HG02884 (cell line): ENCODE results near the gene ZNF57.
"Not testable (repeated sequence)": the region's sequence is repeated elsewhere in the genome, so short reads cannot be mapped to it uniquely, and the experiment has no call there.

ENCODE experiments used
- ATAC-seq: cut with Tn5 transposase; IDR thresholded peaks from one replicate; pipeline ENCODE4 v1.9.1; 2021; ENCODE audit warnings: mild to moderate bottlenecking, moderate library complexity; ENCODE audit not compliant: unreplicated experiment

The ZNF57 gene

GRCh38 chr19:2900296-2901252 is at the start of gene ZNF57:
Gene ZNF57, plus strand, starts transcription at chr19:2900928. Its CDS starts 118 bp downstream, at chr19:2901046.
- ATAC-seq = peak; percentile 88

GRCh38 chr19:2852598-2852997 is 48.1 kb upstream of the ZNF57 start:
- no peak for ATAC-seq

DNA sequence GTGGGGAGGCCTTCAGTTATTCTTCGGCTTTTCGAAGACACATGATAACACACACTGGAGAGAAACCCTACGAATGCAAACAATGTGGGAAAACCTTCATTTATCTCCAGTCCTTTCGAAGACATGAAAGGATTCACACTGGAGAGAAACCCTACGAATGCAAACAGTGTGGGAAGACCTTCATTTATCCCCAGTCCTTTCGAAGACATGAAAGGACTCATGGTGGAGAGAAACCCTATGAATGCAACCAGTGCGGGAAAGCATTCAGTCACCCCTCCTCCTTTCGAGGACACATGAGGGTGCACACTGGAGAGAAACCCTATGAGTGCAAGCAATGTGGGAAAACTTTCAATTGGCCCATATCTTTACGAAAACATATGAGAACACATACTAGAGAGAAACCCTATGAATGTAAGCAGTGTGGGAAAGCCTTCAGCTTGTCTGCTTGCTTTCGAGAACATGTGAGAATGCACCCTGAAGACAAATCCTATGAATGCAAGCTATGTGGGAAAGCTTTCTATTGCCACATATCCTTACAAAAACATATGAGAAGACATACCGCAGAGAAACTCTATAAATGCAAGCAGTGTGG is 47.6 kb upstream of the ZNF57 start:
- ATAC-seq = no peak

DNA sequence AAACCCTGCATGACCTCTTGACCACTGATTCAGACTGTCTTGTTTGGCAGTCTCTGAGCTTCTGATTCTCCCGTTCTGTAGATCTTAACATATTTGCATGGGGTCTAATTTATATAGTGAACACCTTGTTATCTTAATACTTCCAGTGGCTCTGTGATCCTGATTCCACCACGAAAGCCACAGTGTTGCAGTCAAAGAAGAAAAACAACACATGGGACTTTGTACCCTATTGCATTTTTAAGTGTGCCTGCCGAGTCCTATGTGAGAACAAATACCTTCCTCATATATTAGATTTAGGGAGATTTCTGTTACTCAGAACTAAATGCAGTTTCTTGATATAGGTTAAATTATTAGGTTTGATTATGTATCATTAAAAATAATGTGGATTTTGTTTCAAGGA is 45.9 kb upstream of the ZNF57 start:
- ATAC-seq = no peak

DNA sequence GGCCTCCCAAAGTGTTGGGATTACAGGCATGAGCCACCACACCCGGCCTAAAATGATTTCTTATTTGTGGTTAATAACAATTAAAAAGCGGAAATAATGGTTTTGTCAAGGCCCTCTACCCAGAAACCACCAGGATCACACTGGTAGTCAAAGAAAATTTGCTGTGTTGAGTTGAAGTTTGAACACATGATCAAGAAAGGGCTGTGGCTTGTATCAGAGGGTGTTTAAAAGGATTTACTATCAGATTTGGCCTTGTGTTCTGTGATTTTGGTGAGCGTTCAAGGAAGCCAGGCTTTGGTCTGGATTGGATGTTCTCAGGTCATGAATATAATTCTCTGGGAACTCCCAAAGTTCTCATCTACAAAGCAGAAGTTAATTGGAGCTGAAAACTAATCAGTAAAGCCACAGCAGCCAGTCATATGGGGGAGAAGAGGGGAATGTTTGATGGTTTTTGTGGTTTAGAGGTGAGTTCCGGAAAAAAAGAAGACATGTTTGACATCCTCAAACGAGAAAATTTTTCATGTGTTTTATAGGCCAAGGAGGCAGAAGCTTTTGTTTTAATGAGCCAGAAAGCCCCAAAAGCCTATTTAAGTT is 44.2 kb upstream of the ZNF57 start:
- no peak for ATAC-seq

DNA sequence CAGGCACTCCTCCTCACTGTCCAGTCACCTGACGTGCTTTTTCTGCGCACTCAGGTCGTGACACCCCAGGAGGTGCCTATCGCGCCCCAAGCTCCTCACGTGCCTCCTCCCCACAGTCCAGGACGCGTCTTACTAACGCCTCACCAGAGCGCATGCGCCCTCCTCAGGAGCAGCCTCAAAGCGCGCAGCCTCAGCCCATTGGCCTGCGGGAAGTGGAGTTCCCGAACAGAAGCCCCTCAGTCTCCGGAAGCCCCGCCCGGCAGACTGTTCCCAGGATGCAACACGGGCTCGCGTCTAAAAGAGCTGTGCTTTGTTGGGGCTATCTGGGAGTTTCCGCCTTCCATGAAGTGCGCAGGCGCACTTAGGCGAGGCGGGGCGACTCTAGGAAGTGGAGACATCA is 41.9 kb upstream of the ZNF57 start:
- no peak for ATAC-seq

- ATAC-seq = no peak
Observed at GRCh38 chr19:2863816-2864215, 36.9 kb upstream of the ZNF57 start.

GRCh38 chr19:2865334-2866100 is 35.2 kb upstream of the ZNF57 start:
- ATAC-seq = no peak

DNA sequence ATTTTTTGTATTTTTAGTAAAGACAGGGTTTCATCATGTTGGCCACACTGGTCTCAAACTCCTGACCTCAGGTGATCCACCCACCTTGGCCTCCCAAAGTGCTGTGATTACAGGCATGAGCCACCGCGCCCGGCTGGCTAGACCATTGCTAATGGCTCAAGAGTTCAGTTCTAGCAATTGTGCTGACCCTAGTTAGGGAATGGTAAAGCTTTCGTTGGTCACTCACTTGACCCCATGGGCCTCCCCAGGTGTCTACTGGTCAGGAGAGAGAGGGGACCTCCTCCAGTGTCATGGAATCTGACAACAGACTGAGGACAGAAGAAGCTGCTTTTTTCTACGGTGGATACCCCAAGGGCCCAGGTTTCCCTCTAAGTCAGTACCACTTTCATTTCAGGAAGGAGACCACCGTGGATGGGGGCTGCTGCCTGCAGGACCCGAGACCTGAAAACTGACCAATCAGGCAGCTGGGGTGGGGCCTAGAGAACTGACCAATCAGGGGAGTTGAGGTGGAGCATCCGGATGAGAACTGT is 34.2 kb upstream of the ZNF57 start:
- ATAC-seq = no peak

GRCh38 chr19:2867025-2867991 is 33.4 kb upstream of the ZNF57 start, which contains the start of gene ZNF556:
Gene ZNF556, plus strand, starts transcription at chr19:2867335. Its CDS starts 87 bp downstream, at chr19:2867422.
- no peak for ATAC-seq

- no peak for ATAC-seq
Observed at GRCh38 chr19:2869618-2870017, 31.1 kb upstream of the ZNF57 start.

DNA sequence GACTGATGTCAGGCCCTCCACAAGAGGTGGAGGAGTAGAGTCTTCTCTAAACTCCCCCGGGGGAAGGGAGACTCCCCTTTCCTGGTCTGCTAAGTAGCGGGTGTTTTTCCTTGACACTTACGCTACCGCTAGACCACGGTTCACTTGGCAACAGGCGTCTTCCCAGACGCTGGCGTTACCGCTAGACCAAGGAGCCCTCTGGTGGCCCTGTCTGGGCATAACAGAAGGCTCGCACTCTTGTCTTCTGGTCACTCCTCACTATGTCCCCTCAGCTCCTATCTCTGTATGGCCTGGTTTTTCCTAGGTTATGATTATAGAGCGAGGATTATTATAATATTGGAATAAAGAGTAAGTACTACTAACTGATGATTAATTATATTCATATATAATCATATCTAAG is 28.6 kb upstream of the ZNF57 start:
- not testable (repeated sequence) for ATAC-seq

DNA sequence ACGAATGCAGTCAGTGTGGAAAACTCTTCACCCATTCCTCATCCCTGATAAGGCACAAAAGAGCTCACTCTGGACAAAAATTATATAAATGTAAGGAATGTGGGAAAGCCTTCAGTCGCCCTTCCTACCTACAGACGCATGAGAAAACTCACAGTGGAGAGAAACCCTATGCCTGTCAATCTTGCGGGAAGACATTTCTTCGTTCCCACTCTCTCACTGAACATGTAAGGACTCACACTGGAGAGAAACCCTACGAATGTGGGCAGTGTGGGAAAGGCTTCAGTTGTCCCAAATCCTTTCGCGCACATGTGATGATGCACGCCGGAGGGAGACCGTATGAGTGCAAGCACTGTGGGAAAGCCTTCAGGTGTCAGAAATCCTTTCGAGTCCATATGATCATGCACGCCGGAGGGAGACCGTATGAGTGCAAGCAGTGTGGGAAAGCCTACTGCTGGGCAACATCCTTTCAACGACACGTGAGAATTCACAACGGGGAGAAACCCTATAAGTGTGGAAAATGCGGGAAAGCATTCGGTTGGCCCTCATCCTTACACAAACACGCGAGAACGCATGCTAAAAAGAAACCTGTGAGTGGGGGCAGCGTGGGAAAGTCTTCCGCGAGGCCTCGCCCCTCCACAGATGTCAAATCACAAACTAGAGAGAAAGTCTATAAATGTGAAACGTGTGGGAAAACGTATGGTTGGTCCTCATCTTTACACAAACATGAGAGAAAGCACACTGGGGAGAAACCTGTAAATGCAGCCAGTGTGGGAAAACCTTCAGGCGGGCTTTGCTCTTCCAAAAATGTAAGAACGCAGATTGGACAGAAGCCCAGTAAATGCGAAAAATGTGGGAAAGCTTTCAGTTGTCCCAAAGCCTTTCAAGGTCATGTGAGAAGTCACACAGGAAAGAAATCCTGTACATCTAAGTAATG is 23.1 kb upstream of the ZNF57 start:
- ATAC-seq = no peak

DNA sequence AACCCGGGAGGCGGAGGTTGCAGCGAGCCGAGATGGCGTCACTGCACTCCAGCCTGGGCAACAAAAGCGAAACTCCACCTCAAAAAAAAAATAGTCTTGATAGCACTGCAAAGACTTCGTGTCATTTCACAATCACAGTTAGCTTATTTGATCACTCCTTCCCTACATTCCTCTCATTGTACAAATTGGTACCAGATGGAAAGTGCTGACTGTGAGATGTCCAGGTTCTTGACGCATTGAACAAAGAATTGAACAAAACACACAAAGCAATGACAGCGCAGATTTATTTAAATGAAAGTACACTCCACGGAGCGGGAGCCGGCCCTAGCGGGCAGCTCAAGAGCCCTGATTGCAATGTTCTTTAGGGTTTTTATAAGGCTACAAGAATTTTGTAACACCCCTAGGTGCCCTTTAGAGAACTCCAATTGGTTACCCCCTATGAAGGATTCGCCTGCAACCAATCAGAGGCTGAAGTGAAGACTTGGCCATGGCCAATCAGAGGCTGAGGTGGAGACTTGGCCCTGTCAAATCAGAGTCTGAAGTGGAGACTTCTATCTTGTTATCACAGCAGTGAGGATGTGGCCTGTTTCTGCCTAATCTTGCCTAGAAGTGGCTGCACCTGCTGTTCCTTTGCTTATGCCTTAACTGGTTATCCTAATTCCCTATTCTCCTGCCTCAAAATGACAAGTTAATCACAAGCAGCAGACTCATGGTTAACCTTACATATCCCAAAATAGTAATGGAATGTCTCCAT is 16.9 kb upstream of the ZNF57 start:
- ATAC-seq = no peak

- ATAC-seq = no peak
Observed at GRCh38 chr19:2885736-2886135, 15.0 kb upstream of the ZNF57 start.

DNA sequence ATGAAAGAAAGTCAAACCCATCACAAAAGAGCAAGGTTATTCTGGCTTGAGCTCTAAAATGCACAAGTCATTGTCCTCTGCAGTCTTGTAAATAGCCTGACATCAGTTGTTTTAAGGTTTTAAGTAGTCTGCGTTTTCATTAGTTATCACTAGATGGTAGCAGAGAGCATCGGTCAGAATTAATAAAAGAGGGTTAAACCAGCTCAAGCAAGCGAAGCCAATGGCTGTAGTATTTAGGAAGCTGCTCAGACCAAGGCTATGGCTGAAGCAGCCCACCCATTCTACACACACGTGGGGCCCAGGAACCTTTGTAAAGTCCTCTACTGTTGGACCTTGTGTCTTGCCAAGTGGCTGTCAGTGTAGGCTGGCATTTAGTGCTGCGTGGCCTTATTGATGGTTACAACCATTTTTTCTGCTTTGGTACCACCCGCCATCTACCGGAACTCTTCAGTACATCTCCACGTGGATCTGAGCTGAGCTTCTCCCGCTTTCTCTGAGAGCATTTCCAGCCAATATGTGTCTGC is 13.3 kb upstream of the ZNF57 start:
- ATAC-seq = no peak

DNA sequence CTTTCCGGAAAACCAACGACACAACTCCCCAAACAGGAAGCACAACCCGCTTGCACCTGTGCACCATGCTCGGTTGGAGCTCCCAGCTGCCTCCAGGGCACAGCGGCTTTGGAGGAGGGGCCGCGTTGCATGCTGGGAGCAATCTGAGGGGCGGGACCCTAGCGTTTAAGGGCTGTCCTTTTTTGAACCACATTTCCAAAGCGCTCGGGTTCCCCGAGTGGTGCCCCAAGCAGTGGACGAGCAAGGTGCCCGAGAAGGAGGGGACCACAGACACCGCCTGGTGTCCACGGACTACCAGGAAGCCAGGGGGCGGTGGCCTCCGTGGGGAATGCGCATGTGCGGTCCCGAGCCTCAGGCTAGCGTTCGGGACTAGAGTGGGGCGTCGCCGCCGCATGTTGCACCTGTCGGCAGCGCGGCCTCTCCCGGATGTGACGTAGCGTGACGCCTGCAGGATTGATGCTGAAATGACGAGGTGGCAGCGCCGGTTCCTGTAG is 11.9 kb upstream of the ZNF57 start:
- ATAC-seq = no peak
